ELF-1 (cell line): ENCODE measurements around the gene WRAP53.
A peak's percentile ranks its signal among the peaks of the same experiment; 100 is the strongest.

Experiments
- DNase-seq: peaks from one replicate; pipeline ENCODE4 v3.0.0-alpha.2; 2016; ENCODE audit warnings: low read depth, low spot score

Gene WRAP53

GRCh38 chr17:7709031-7709430, 20.8 kb downstream of the WRAP53 start:
- DNase-seq: no peak

- no peak for DNase-seq
Measured at GRCh38 chr17:7710301-7710700, 22.0 kb downstream of the WRAP53 start.

- peak; percentile 35 for DNase-seq
Measured at GRCh38 chr17:7711051-7711755, 22.9 kb downstream of the WRAP53 start.

- DNase-seq: peak; percentile 52
Measured at GRCh38 chr17:7712111-7712771, 24.0 kb downstream of the WRAP53 start.

GRCh38 chr17:7713782-7714181, 25.5 kb downstream of the WRAP53 start:
- no peak for DNase-seq

GRCh38 chr17:7714721-7715594, 26.7 kb downstream of the WRAP53 start:
- no peak for DNase-seq

GRCh38 chr17:7715936-7716886, 27.9 kb downstream of the WRAP53 start:
- no peak for DNase-seq

GRCh38 chr17:7716901-7717755, 28.9 kb downstream of the WRAP53 start, which contains the start of gene DNAH2:
TSS of gene DNAH2 (plus strand) at chr17:7717744. CDS start at chr17:7719735, 1,991 bp downstream.
- DNase-seq: peak; percentile 95

GRCh38 chr17:7717756-7718350, 29.6 kb downstream of the WRAP53 start:
- no peak for DNase-seq

- DNase-seq: no peak
Measured at GRCh38 chr17:7719661-7720060, 31.4 kb downstream of the WRAP53 start.

- DNase-seq: no peak
Measured at GRCh38 chr17:7720125-7720524, 31.8 kb downstream of the WRAP53 start.

GRCh38 chr17:7721612-7722011, 33.3 kb downstream of the WRAP53 start:
- DNase-seq: no peak

GRCh38 chr17:7727886-7728285, 39.6 kb downstream of the WRAP53 start:
- no peak for DNase-seq

GRCh38 chr17:7729816-7730215, 41.5 kb downstream of the WRAP53 start:
- no peak for DNase-seq

- DNase-seq: no peak
Measured at GRCh38 chr17:7732981-7733539, 44.8 kb downstream of the WRAP53 start.

- DNase-seq: no peak
Measured at GRCh38 chr17:7737601-7738000, 49.3 kb downstream of the WRAP53 start.

- DNase-seq: no peak
Measured at GRCh38 chr17:7739746-7740145, 51.5 kb downstream of the WRAP53 start.

GRCh38 chr17:7740481-7741001, 52.3 kb downstream of the WRAP53 start:
- no peak for DNase-seq

- DNase-seq: no peak
Measured at GRCh38 chr17:7742729-7743128, 54.5 kb downstream of the WRAP53 start.
